OCI-LY1 (cell line): ENCODE results near the gene ABLIM2.

Experiments
- H2AFZ ChIP-seq: fragments of 200-600 bp; sonication (generic), shearing (Covaris generic); 2 replicates; pipeline ENCODE4 v1.6.0; 2014; ENCODE audit warnings: antibody characterized with exemption, mild to moderate bottlenecking, low read length
- H3F3A ChIP-seq: fragments of 200-600 bp; sonication (generic), shearing (Covaris generic); 2 replicates; pipeline ENCODE4 v1.6.0; 2014; ENCODE audit warnings: mild to moderate bottlenecking, antibody characterized with exemption, low read length, moderate library complexity; ENCODE audit not compliant: insufficient read depth
- H3K27ac ChIP-seq: fragments of 200-600 bp; sonication (generic); 2 replicates; pipeline ENCODE4 v1.5.1; 2014; ENCODE audit warnings: low read length, mixed run types, mild to moderate bottlenecking, low read depth; ENCODE audit not compliant: poor library complexity, severe bottlenecking
- H3K27me3 ChIP-seq: fragments of 200-600 bp; sonication (generic); 2 replicates; pipeline ENCODE4 v1.6.0; 2014; ENCODE audit warnings: antibody characterized with exemption, mild to moderate bottlenecking, low read length, moderate library complexity; ENCODE audit not compliant: insufficient read depth
- H3K36me3 ChIP-seq: fragments of 200-600 bp; sonication (generic); 2 replicates; pipeline ENCODE4 v1.6.1; 2014; ENCODE audit warnings: mild to moderate bottlenecking, antibody characterized with exemption, low read length, moderate library complexity, mixed read lengths; ENCODE audit not compliant: insufficient read depth
- H3K4me1 ChIP-seq: fragments of 200-600 bp; sonication (generic); 2 replicates; pipeline ENCODE4 v1.5.1; 2014; ENCODE audit warnings: mild to moderate bottlenecking, low read length, moderate library complexity; ENCODE audit not compliant: insufficient read depth, severe bottlenecking
- H3K4me2 ChIP-seq: fragments of 200-600 bp; sonication (generic), shearing (Covaris generic); 2 replicates; pipeline ENCODE4 v1.6.1; 2014; ENCODE audit warnings: low read length
- H3K4me3 ChIP-seq: fragments of 200-600 bp; sonication (generic); 2 replicates; pipeline ENCODE4 v1.5.1; 2014; ENCODE audit warnings: low read length, low read depth, mild to moderate bottlenecking, mixed read lengths; ENCODE audit not compliant: poor library complexity, severe bottlenecking
- H3K79me2 ChIP-seq: fragments of 200-600 bp; shearing (Covaris generic); 2 replicates; pipeline ENCODE4 v1.6.1; 2016; ENCODE audit warnings: mixed run types, low read length, mixed read lengths; ENCODE audit not compliant: insufficient read depth
- H3K9ac ChIP-seq: fragments of 200-600 bp; sonication (generic), shearing (Covaris generic); 2 replicates; pipeline ENCODE4 v1.6.1; 2014; ENCODE audit warnings: mild to moderate bottlenecking, low read length, mixed read lengths
- H3K9me2 ChIP-seq: fragments of 200-600 bp; sonication (generic), shearing (Covaris generic); 2 replicates; pipeline ENCODE4 v1.6.1; 2014; ENCODE audit warnings: low read depth, mild to moderate bottlenecking, low read length, mixed read lengths
- H3K9me3 ChIP-seq: fragments of 200-600 bp; shearing (Covaris generic); 2 replicates; pipeline ENCODE4 v1.6.1; 2014; ENCODE audit warnings: low read length, mixed read lengths
- H4K20me1 ChIP-seq: fragments of 200-600 bp; sonication (generic), shearing (Covaris generic); 2 replicates; pipeline ENCODE4 v1.6.0; 2016; ENCODE audit warnings: mild to moderate bottlenecking, low read length; ENCODE audit not compliant: insufficient read depth
- CTCF ChIP-seq: fragments of 200-600 bp; sonication (generic), shearing (Covaris generic); IDR thresholded peaks from 2 replicates; pipeline ENCODE4 v1.5.1; 2017; ENCODE audit warnings: mild to moderate bottlenecking, antibody characterized with exemption, low read length, moderate library complexity, mixed read lengths
- EZH2 ChIP-seq: fragments of 200-600 bp; sonication (generic), shearing (Covaris generic); IDR thresholded peaks from 2 replicates; pipeline ENCODE4 v1.8.0; 2017; ENCODE audit warnings: borderline replicate concordance, mixed run types, mild to moderate bottlenecking, antibody characterized with exemption, low read length, moderate library complexity, mixed read lengths

Gene ABLIM2

DNA sequence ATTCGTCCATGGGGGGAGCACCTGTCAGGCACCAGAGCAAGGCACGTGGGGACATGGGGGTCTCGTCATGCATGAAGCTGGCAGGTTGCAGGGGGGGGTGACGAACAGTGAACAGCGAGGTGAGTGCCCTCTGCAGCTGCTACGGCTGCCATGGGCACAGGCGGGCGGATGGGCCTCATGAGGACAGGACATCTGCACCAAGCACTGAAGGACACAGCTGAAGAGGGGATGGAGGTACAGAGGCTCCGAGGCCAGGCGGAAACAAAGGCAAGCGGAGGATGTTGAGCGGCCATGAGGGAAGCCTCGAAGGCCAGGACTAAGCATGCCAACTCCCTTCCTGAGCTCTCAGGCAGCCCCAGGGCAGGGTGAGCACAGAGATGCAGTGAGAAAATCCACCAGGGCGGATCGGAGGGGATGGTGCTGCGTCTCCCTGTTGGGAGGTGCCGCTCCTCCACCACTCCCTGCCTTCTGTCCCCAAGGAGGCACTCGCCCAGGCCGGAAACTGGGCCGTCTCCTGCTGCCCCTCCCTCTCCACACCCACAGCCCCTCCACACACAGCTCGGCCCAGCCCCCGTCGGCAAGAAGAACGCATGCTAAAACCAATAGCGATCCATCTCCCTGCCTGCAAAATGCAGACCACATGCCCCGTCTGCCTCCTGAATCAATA lies 24.6 kb downstream of the ABLIM2 start:
- H3K9ac ChIP-seq = no peak overlapping the region
- no peaks in the 10 kb centered on the region for H4K20me1 ChIP-seq
- H3K4me2 ChIP-seq = no peak overlapping the region
- TF ChIP-seq CTCF (no peak), EZH2 (no peak)
- H3K9me2 ChIP-seq = no peaks in the 10 kb centered on the region
- peaks cover 8% of the 10 kb centered on the region for H3K4me1 ChIP-seq
- no peaks in the 10 kb centered on the region for H3K9me3 ChIP-seq
- no peaks in the 10 kb centered on the region for H3K27me3 ChIP-seq
- no peak overlapping the region for H3K27ac ChIP-seq
- H2AFZ ChIP-seq = no peak overlapping the region
- H3K4me3 ChIP-seq = no peak overlapping the region
- no peaks in the 10 kb centered on the region for H3K79me2 ChIP-seq
- H3F3A ChIP-seq = no peaks in the 10 kb centered on the region
- H3K36me3 ChIP-seq = no peaks in the 10 kb centered on the region

DNA sequence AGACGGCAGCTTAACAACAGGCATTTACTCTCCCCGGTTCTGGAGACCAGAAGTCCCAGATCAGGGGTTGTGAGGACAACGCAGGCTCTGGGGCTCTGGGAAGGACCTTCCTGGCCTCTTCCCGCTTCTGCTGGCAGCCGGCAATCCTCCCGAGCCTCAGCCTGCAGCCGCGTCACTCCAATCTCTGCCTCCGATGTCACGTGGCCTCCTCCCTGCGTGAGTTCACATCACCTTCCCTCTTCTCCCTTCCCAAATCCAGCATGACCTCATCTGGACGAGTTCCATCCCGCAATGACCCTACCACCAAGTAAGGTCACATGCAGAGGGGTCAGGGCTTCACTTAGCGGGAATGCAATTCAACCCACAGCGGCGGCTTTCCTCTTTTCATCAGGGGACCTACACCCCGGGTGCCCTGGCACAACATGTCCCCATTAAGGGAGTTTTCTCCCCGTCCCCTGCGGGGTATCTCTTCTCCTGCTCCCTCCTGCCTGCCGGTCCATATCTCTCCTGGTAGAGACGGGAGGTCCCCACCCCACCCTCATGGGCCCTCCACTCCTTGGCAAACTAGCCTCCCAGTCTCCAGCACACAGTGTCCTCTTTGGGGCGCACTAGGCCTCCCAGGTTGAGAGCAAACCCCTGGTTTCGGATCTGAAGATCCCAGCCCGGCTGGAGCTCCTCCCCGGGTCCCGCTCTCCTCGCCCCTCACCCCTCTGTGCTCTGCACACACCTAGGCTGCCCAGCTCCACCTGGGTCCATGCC lies 25.5 kb downstream of the ABLIM2 start:
- TF ChIP-seq EZH2 (no peak), CTCF (no peak)
- H3K9ac ChIP-seq = no peak overlapping the region
- no peaks in the 10 kb centered on the region for H4K20me1 ChIP-seq
- no peaks in the 10 kb centered on the region for H3K9me3 ChIP-seq
- peaks cover 12% of the 10 kb centered on the region for H3K4me1 ChIP-seq
- no peak overlapping the region for H2AFZ ChIP-seq
- no peaks in the 10 kb centered on the region for H3K36me3 ChIP-seq
- H3K27ac ChIP-seq = no peak overlapping the region
- no peaks in the 10 kb centered on the region for H3K79me2 ChIP-seq
- no peak overlapping the region for H3K4me2 ChIP-seq
- H3K9me2 ChIP-seq = no peaks in the 10 kb centered on the region
- no peak overlapping the region for H3K4me3 ChIP-seq
- H3K27me3 ChIP-seq = no peaks in the 10 kb centered on the region
- no peaks in the 10 kb centered on the region for H3F3A ChIP-seq

DNA sequence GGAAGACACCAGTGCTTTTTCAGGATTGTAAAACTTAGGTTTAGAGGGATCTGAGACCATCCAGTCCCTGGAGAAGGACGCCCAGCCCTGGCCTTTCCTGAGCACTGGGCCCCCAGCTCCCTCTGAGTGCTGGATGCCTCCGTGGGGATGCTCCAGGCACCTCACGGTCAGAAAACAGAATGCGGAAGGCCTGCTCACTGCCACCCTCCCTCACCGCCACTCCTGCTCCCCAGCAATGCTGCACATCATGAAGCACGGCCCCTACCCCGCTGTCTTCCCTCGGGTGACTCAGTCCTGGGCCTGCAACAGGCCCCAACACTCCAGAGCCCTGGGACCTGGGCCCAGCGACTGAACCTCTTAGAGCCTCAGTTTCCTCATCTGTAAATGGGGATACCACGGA lies 26.2 kb downstream of the ABLIM2 start:
- no peaks in the 10 kb centered on the region for H3K79me2 ChIP-seq
- H3K27ac ChIP-seq = no peak overlapping the region
- no peaks in the 10 kb centered on the region for H4K20me1 ChIP-seq
- no peak overlapping the region for H3K9ac ChIP-seq
- no peaks in the 10 kb centered on the region for H3K27me3 ChIP-seq
- H3K9me2 ChIP-seq = no peaks in the 10 kb centered on the region
- H3K4me1 ChIP-seq = peaks cover 12% of the 10 kb centered on the region
- H3F3A ChIP-seq = no peaks in the 10 kb centered on the region
- no peaks in the 10 kb centered on the region for H3K36me3 ChIP-seq
- H3K4me3 ChIP-seq = no peak overlapping the region
- no peaks in the 10 kb centered on the region for H3K9me3 ChIP-seq
- no peak overlapping the region for H2AFZ ChIP-seq
- TF ChIP-seq EZH2 = no peak
- no peak for TF ChIP-seq CTCF
- no peak overlapping the region for H3K4me2 ChIP-seq
